Immature natural killer cell (primary cell): ENCODE results near the gene SMG6. TPM values are rescaled to one million over a fixed set of nuclear protein-coding genes. Genes with fewer than 3 reads are reported as not detected.

ENCODE experiments used
- DNase-seq, 3 donors: peaks; one replicate each; pipeline ENCODE4 v3.0.0; 2022; ENCODE audit warnings: mixed read lengths in 1 of 3
- H3K27ac Mint-ChIP-seq, 6 donors: one replicate each; pipeline ENCODE4 v1.8.0; 2020; ENCODE audit warnings: mixed read lengths in 6 of 6, mild to moderate bottlenecking in 5 of 6, inconsistent platforms in 4 of 6, moderate library complexity in 3 of 6
- H3K27me3 Mint-ChIP-seq, 3 donors: one replicate each; pipeline ENCODE4 v1.8.0; 2020 to 2021; ENCODE audit warnings: low read depth in 3 of 3, mild to moderate bottlenecking in 3 of 3, mixed read lengths in 3 of 3, moderate library complexity in 3 of 3, inconsistent platforms in 1 of 3
- H3K36me3 Mint-ChIP-seq, 3 donors: one replicate each; pipeline ENCODE4 v1.8.0; 2020; ENCODE audit warnings: mixed read lengths in 3 of 3, inconsistent platforms in 2 of 3, mild to moderate bottlenecking in 2 of 3
- H3K4me1 Mint-ChIP-seq, 2 donors: one replicate each; pipeline ENCODE4 v1.8.0; 2020; ENCODE audit warnings: inconsistent platforms in 2 of 2, mild to moderate bottlenecking in 2 of 2, mixed read lengths in 2 of 2, moderate library complexity in 1 of 2
- H3K4me3 Mint-ChIP-seq, 5 donors: one replicate each; pipeline ENCODE4 v1.8.0; 2020; ENCODE audit warnings: mild to moderate bottlenecking in 5 of 5, mixed read lengths in 5 of 5, inconsistent platforms in 3 of 5, moderate library complexity in 3 of 5
- H3K9me3 Mint-ChIP-seq, 6 donors: one replicate each; pipeline ENCODE4 v1.8.0; 2020; ENCODE audit warnings: mild to moderate bottlenecking in 6 of 6, mixed read lengths in 6 of 6, inconsistent platforms in 4 of 6, moderate library complexity in 3 of 6
- polyA plus RNA-seq, 3 donors: library from polyadenylated mRNA; unstranded; fragments of 300-500 nt; fragmentation: Illumina TruSeq; gene quantifications; one replicate each; pipeline ENCODE4 v1.2.3, GENCODE V29; 2021

SMG6 gene
- polyA plus RNA-seq, 3 donors from 2014 or later: 1.6 to 9.8 (median 4.7) TPM

DNA sequence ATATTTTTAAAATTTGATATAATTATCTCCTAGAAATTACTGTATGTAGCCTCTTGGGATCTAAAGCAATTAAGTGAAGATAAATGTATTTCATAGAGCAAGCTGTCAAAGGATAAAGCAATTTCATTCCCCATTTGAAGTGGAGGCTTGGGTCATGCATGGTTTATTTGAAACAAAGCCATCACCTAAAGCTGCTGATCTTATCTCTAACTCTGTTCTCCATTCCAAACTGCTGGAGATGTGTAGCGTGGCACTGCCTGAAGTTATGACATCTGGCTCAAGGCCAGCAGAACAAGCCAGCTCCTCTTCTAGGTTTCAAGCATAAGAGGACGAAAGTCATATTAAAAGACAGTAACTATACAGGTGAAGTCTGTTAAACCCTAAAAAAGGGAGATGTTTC is 164.8 kb downstream of the SMG6 start:
- Mint-ChIP-seq H3K36me3 (peaks cover 0 to 13% (median 4%) of the 10 kb centered on the region in 3 donors), H3K4me1 (peaks cover 20 to 21% of the 10 kb centered on the region in 2 donors), H3K9me3 (no peaks in the 10 kb centered on the region), H3K27ac (peak overlapping the region; percentile 84 to 96 (median 92)), H3K4me3 (peak overlapping the region in 2 of 5 donors; percentile 19 to 55), H3K27me3 (no peaks in the 10 kb centered on the region)
- no peak for DNase-seq

- H3K27me3 Mint-ChIP-seq: no peaks in the 10 kb centered on the region
- H3K27ac Mint-ChIP-seq: peak overlapping the region; percentile 84 to 96 (median 92)
- peak overlapping the region; percentile 2 to 65 (median 55) for H3K4me3 Mint-ChIP-seq
- H3K4me1 Mint-ChIP-seq: peaks cover 20 to 21% of the 10 kb centered on the region in 2 donors
- H3K36me3 Mint-ChIP-seq: peaks cover 0 to 11% (median 2%) of the 10 kb centered on the region in 3 donors
- peak; percentile 51 to 58 (median 58) for DNase-seq
- H3K9me3 Mint-ChIP-seq: no peaks in the 10 kb centered on the region
Observed at GRCh38 chr17:2138318-2138717, 165.3 kb downstream of the SMG6 start.

- H3K9me3 Mint-ChIP-seq: no peaks in the 10 kb centered on the region
- peaks cover under 1 to 10% (median 1%) of the 10 kb centered on the region in 3 donors for H3K36me3 Mint-ChIP-seq
- H3K4me3 Mint-ChIP-seq: peak overlapping the region in 4 of 5 donors; percentile 2 to 65 (median 37)
- H3K27ac Mint-ChIP-seq: peak overlapping the region; percentile 84 to 96 (median 92)
- H3K4me1 Mint-ChIP-seq: peaks cover 20 to 21% of the 10 kb centered on the region in 2 donors
- no peaks in the 10 kb centered on the region for H3K27me3 Mint-ChIP-seq
- DNase-seq: no peak
Observed at GRCh38 chr17:2137342-2138098, 166.1 kb downstream of the SMG6 start.

DNA sequence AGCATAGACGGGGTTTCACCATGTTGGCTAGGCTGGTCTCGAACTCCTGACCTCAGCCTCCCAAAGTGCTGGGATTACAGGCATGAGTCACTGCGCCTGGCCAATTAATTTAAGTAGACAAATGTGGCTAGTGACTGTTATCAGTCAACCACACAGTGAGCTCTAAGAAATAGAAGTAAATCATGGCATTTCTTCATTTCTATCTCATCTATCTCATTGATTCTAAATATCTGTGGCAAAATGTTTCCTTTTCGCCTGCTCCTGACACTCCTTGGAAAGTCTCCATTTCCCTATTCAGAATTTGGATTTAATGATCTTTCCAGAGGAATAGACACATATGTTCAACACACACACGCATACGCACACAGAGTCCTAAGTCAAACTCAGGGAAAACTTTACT is 167.3 kb downstream of the SMG6 start:
- no peaks in the 10 kb centered on the region for H3K27me3 Mint-ChIP-seq
- H3K9me3 Mint-ChIP-seq: no peaks in the 10 kb centered on the region
- peaks cover 4 to 11% (median 6%) of the 10 kb centered on the region in 3 donors for H3K36me3 Mint-ChIP-seq
- peaks cover 20 to 21% of the 10 kb centered on the region in 2 donors for H3K4me1 Mint-ChIP-seq
- no peak for DNase-seq
- peak overlapping the region in 1 of 6 donors; percentile 26 for H3K27ac Mint-ChIP-seq
- no peak overlapping the region for H3K4me3 Mint-ChIP-seq

DNA sequence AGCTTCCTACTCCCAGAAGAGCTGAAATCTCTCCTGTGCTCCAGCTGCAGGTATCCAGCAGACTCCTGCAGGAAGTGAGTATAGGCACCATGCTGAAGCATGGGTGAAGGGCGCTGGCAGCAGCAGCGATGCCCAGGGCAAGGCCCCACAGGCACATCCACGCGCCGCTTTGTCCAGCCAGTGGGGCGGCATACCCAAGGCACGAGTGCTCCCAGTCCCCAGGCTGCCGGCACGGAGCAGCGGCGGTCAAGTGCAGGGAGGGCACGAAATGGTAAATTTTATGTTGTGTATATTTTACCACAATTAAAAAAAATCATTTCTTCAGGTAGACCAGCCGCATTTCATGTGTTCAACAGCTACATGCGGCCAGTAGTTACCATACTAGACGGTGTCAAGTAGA is 175.6 kb downstream of the SMG6 start:
- Mint-ChIP-seq H3K4me1 (peaks cover 17% of the 10 kb centered on the region in 2 donors), H3K27ac (no peak overlapping the region), H3K27me3 (peaks cover 2 to 4% (median 2%) of the 10 kb centered on the region in 3 donors), H3K4me3 (no peak overlapping the region), H3K9me3 (no peaks in the 10 kb centered on the region), H3K36me3 (peaks cover 6 to 20% (median 6%) of the 10 kb centered on the region in 3 donors)
- no peak for DNase-seq

DNA sequence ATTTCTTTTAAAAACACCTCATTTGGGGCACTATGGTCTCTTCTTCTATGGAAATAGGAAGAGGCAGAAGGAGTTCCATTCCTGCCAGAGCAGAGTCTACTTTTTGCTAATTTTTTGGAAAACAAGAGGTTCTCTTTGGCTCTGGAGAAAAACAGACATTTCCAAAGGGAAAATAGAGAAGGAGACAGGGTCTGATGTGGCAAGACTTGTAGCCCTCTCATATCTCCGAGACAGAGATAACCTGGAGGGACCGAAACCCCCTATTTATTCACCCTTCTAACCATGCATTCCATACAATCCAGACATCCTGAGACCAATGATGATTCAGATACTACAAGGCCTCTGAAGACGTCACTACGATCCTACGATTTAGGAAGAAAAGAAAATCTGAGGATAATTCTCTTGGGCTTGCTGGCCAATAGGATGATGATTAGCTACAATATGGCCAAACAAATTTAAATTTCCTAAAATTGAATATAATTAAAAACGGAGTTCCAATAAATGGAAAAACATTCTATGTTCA is 178.5 kb downstream of the SMG6 start:
- peaks cover 3 to 16% (median 12%) of the 10 kb centered on the region in 3 donors for H3K36me3 Mint-ChIP-seq
- peaks cover 2 to 10% (median 2%) of the 10 kb centered on the region in 3 donors for H3K27me3 Mint-ChIP-seq

GRCh38 chr17:2124391-2124790 is 179.2 kb downstream of the SMG6 start:
- Mint-ChIP-seq H3K27ac (peak overlapping the region in 5 of 6 donors; percentile 81 to 92 (median 90)), H3K36me3 (peaks cover 4 to 19% (median 13%) of the 10 kb centered on the region in 3 donors), H3K27me3 (peaks cover 2 to 10% (median 2%) of the 10 kb centered on the region in 3 donors), H3K4me3 (peak overlapping the region in 2 of 5 donors; percentile 76 to 89), H3K9me3 (no peaks in the 10 kb centered on the region), H3K4me1 (peaks cover 32 to 35% of the 10 kb centered on the region in 2 donors)
- DNase-seq: no peak

More for the DNA sequence above, 178.5 kb downstream of the SMG6 start:
- no peak for DNase-seq
- peaks cover 32 to 35% of the 10 kb centered on the region in 2 donors for H3K4me1 Mint-ChIP-seq
- H3K9me3 Mint-ChIP-seq: no peaks in the 10 kb centered on the region
- no peak overlapping the region for H3K27ac Mint-ChIP-seq
- no peak overlapping the region for H3K4me3 Mint-ChIP-seq

- peaks cover 32 to 35% of the 10 kb centered on the region in 2 donors for H3K4me1 Mint-ChIP-seq
- peak overlapping the region; percentile 4 to 89 (median 74) for H3K4me3 Mint-ChIP-seq
- H3K36me3 Mint-ChIP-seq: peaks cover 4 to 19% (median 13%) of the 10 kb centered on the region in 3 donors
- H3K27ac Mint-ChIP-seq: peak overlapping the region; percentile 81 to 92 (median 89)
- H3K27me3 Mint-ChIP-seq: peaks cover 2 to 10% (median 2%) of the 10 kb centered on the region in 3 donors
- peak; percentile 12 to 28 (median 14) for DNase-seq
- H3K9me3 Mint-ChIP-seq: no peaks in the 10 kb centered on the region
Observed at GRCh38 chr17:2123375-2124251, 180.0 kb downstream of the SMG6 start.

- peak overlapping the region; percentile 4 to 89 (median 74) for H3K4me3 Mint-ChIP-seq
- peak; percentile 55 to 63 (median 60) for DNase-seq
- no peaks in the 10 kb centered on the region for H3K9me3 Mint-ChIP-seq
- peaks cover 32 to 35% of the 10 kb centered on the region in 2 donors for H3K4me1 Mint-ChIP-seq
- H3K27ac Mint-ChIP-seq: peak overlapping the region; percentile 81 to 92 (median 88)
- peaks cover 2 to 8% (median 2%) of the 10 kb centered on the region in 3 donors for H3K27me3 Mint-ChIP-seq
- peaks cover 4 to 15% (median 13%) of the 10 kb centered on the region in 3 donors for H3K36me3 Mint-ChIP-seq
Observed at GRCh38 chr17:2122641-2123302, 180.8 kb downstream of the SMG6 start.

DNA sequence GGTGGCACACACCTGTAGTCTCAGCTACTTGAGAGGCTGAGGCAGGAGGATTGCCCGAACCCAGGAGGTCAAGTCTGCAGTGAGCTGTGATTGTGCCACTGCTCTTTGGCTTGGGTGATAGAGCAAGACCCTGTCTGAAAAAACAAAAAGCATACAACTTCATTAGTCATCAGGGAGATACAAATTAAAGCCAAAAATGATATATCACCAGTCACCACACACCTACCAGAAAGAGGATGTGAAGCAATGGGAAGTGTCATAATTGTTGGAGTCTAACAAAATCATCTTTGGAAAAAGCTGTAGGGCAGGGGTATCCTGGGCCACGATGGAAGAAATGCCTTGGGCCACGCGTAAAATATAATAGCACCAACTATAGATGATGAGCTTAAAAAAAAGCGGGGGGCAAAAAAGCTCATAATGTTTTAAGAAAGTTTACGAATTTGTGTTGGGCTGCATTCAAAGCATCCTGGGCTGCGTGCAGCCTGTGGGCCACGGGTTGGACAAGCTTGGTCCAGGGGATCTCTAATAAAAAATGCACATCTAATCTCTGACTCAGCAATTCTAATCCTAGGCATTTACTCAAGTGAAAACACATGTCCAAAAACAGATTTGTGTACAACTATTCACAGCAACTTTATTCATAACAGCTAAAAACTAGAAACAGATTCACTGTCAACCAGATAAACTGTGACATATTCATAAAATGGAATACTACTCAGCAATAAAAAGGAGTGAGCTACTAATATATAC is 182.8 kb downstream of the SMG6 start:
- Mint-ChIP-seq H3K9me3 (no peaks in the 10 kb centered on the region), H3K4me1 (peaks cover 32 to 35% of the 10 kb centered on the region in 2 donors), H3K27me3 (peaks cover 2 to 10% (median 2%) of the 10 kb centered on the region in 3 donors), H3K27ac (no peak overlapping the region), H3K4me3 (no peak overlapping the region), H3K36me3 (peaks cover 4 to 18% (median 6%) of the 10 kb centered on the region in 3 donors)
- no peak for DNase-seq

- DNase-seq: no peak
- H3K4me1 Mint-ChIP-seq: no peaks in the 10 kb centered on the region
- H3K9me3 Mint-ChIP-seq: no peaks in the 10 kb centered on the region
- H3K27me3 Mint-ChIP-seq: peaks cover 0 to 4% (median 0%) of the 10 kb centered on the region in 3 donors
- H3K4me3 Mint-ChIP-seq: no peak overlapping the region
- H3K27ac Mint-ChIP-seq: no peak overlapping the region
- peaks cover 0 to 5% (median 3%) of the 10 kb centered on the region in 3 donors for H3K36me3 Mint-ChIP-seq
Observed at GRCh38 chr17:2113279-2113622, 190.3 kb downstream of the SMG6 start.

- peaks cover 0 to 2% (median 0%) of the 10 kb centered on the region in 3 donors for H3K27me3 Mint-ChIP-seq
- no peak overlapping the region for H3K27ac Mint-ChIP-seq
- H3K4me3 Mint-ChIP-seq: no peak overlapping the region
- peaks cover 0 to 6% (median under 1%) of the 10 kb centered on the region in 3 donors for H3K36me3 Mint-ChIP-seq
- H3K4me1 Mint-ChIP-seq: no peaks in the 10 kb centered on the region
- H3K9me3 Mint-ChIP-seq: no peaks in the 10 kb centered on the region
- no peak for DNase-seq
Observed at GRCh38 chr17:2111691-2112090, 191.9 kb downstream of the SMG6 start.
